Stomach (tissue), 4 donors: ENCODE data around the gene PABPC4L.

ENCODE experiments used
- CTCF ChIP-seq, 7 experiments: fragments of 450-650 bp in 4 of 7; fragments of 200-600 bp in 3 of 7; sonication (generic) in 3 of 7; IDR thresholded peaks; one replicate each; pipeline ENCODE4 v1.5.1; 2016 to 2019; ENCODE audit warnings: antibody characterized with exemption in 7 of 7, control low read depth in 2 of 7, mild to moderate bottlenecking in 1 of 7
- EP300 ChIP-seq: sonication (generic); formaldehyde crosslinking; IDR thresholded peaks from one replicate; pipeline ENCODE4 v1.6.1; 2017; ENCODE audit warnings: antibody characterized with exemption
- POLR2A ChIP-seq, 4 donors: fragments of 450-650 bp; IDR thresholded peaks; one replicate each; pipeline ENCODE4 v1.6.1; 2016; ENCODE audit warnings: antibody characterized with exemption in 4 of 4, control low read depth in 2 of 4, mild to moderate bottlenecking in 1 of 4, moderate library complexity in 1 of 4
- POLR2AphosphoS5 ChIP-seq, 3 donors: sonication (generic); formaldehyde crosslinking; IDR thresholded peaks; one replicate each; pipeline ENCODE4 v1.6.1; 2016; ENCODE audit warnings: antibody characterized with exemption in 3 of 3

GRCh38 chr4:134189949-134190348 lies 11.6 kb downstream of the PABPC4L start:
- TF ChIP-seq CTCF (IDR thresholded peaks at IDR 0.05) (no peak), POLR2A (IDR thresholded peaks at IDR 0.05) (no peak), EP300 (no peak), POLR2AphosphoS5 (IDR thresholded peaks at IDR 0.05) (no peak)
